A673 (cell line): ENCODE data around the gene MSI2.

Source experiments
- EZH2 ChIP-seq: fragments of 200-600 bp; sonication (generic); IDR thresholded peaks from 2 replicates; pipeline ENCODE4 v1.6.1; 2017; ENCODE audit warnings: borderline replicate concordance, low read depth, mild to moderate bottlenecking, mixed read lengths, antibody characterized with exemption, low read length; ENCODE audit not compliant: poor library complexity, severe bottlenecking
- TF ChIP-seq, protein P1 (sequence below): fragments of 300-800, 200-600 bp; sonication (generic); conservative IDR thresholded peaks from 2 replicates; pipeline ENCODE4 v1.5.1; 2017; ENCODE audit warnings: low read depth, mild to moderate bottlenecking, antibody characterized with exemption, low read length, moderate library complexity, mixed read lengths

- TF ChIP-seq, protein P1, sequence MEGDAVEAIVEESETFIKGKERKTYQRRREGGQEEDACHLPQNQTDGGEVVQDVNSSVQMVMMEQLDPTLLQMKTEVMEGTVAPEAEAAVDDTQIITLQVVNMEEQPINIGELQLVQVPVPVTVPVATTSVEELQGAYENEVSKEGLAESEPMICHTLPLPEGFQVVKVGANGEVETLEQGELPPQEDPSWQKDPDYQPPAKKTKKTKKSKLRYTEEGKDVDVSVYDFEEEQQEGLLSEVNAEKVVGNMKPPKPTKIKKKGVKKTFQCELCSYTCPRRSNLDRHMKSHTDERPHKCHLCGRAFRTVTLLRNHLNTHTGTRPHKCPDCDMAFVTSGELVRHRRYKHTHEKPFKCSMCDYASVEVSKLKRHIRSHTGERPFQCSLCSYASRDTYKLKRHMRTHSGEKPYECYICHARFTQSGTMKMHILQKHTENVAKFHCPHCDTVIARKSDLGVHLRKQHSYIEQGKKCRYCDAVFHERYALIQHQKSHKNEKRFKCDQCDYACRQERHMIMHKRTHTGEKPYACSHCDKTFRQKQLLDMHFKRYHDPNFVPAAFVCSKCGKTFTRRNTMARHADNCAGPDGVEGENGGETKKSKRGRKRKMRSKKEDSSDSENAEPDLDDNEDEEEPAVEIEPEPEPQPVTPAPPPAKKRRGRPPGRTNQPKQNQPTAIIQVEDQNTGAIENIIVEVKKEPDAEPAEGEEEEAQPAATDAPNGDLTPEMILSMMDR, result no peak
- TF ChIP-seq EZH2, result no peak
Observed at GRCh38 chr17:57626520-57627210, 370.3 kb downstream of the MSI2 start.
